ENCODE results near the gene CPSF4L. TPM values are rescaled to one million over a fixed set of nuclear protein-coding genes. Genes with fewer than 3 reads are reported as not detected.
"Not testable (repeated sequence)": the region's sequence is repeated elsewhere in the genome, so short reads cannot be mapped to it uniquely, and the experiment has no call there.

CPSF4L gene
- polyA plus RNA-seq (2011; rRNA removed) (not detected in 2 replicates), polyA minus RNA-seq (2011; rRNA and poly(A)+ RNA removed) (not detected in 2 replicates)

GRCh38 chr17:73261617-73261951 lies at the start of gene CPSF4L:
TSS of gene CPSF4L (minus strand) at chr17:73261880. CDS start at chr17:73261818, 62 bp downstream.
- Histone ChIP-seq H3K27me3 (ENCODE audit: control insufficient read depth, insufficient read depth, low read length) (no peaks in the 10 kb centered on the region), H3K27ac (ENCODE audit: low read depth, low read length) (no peak within 1 kb of the TSS), H3K9me3 (ENCODE audit: control insufficient read depth, insufficient read depth, low read length) (no peaks in the 10 kb centered on the region), H3K4me3 (ENCODE audit: low read depth, low read length) (no peak within 1 kb of the TSS)
- ChIA-PET CTCF (interaction anchor here (1.6 to 4.5 kb wide), 2 partner anchors 109 to 536 kb away, joined by 6 to 37 read pairs; no protein-coding TSS in a partner anchor), POLR2A (interaction anchor here (1.2 kb wide), 1 partner anchor 30 kb away, joined by 3 read pairs; no protein-coding TSS in a partner anchor)
- no peak for DNase-seq (ENCODE audit: low read depth, low spot score)
- no peak for TF ChIP-seq CTCF (IDR thresholded peaks at IDR 0.05; ENCODE audit: low read depth, low read length)

GRCh38 chr17:73311428-73311780 lies 49.7 kb upstream of the CPSF4L start:
- Histone ChIP-seq H3K27ac (ENCODE audit: low read depth, low read length) (peak overlapping the region; percentile 73), H3K4me3 (ENCODE audit: low read depth, low read length) (peak overlapping the region; percentile 93), H3K27me3 (ENCODE audit: control insufficient read depth, insufficient read depth, low read length) (no peaks in the 10 kb centered on the region), H3K9me3 (ENCODE audit: control insufficient read depth, insufficient read depth, low read length) (no peaks in the 10 kb centered on the region; the same call in 1 of the 2 replicates)
- no peak for DNase-seq (ENCODE audit: low read depth, low spot score)
- ChIA-PET CTCF (interaction anchor here (0.6 to 4.1 kb wide), 16 partner anchors 9 to 1008 kb away, joined by 3 to 29 read pairs (median 6); no protein-coding TSS in a partner anchor), POLR2A (interaction anchor here (0.7 to 2.1 kb wide), 8 partner anchors 8 to 79 kb away, joined by 3 to 13 read pairs (median 6); a partner anchor contains a TSS)
- TF ChIP-seq CTCF (IDR thresholded peaks at IDR 0.05; ENCODE audit: low read depth, low read length), result no peak

- Histone ChIP-seq H3K9me3 (ENCODE audit: control insufficient read depth, insufficient read depth, low read length) (no peaks in the 10 kb centered on the region; the same call in 1 of the 2 replicates), H3K27me3 (ENCODE audit: control insufficient read depth, insufficient read depth, low read length) (no peaks in the 10 kb centered on the region), H3K27ac (ENCODE audit: low read depth, low read length) (peak overlapping the region; percentile 90), H3K4me3 (ENCODE audit: low read depth, low read length) (peak overlapping the region; percentile 93)
- ChIA-PET POLR2A (interaction anchor here (0.6 to 2.1 kb wide), 12 partner anchors 12 to 61 kb away, joined by 3 to 13 read pairs (median 4); no protein-coding TSS in a partner anchor), CTCF (interaction anchor here (0.5 to 4.1 kb wide), 25 partner anchors 8 to 583 kb away, joined by 3 to 29 read pairs (median 5); no protein-coding TSS in a partner anchor)
- DNase-seq (ENCODE audit: low read depth, low spot score), result no peak
- no peak for TF ChIP-seq CTCF (IDR thresholded peaks at IDR 0.05; ENCODE audit: low read depth, low read length)
Observed at GRCh38 chr17:73309727-73310596, 48.3 kb upstream of the CPSF4L start.

GRCh38 chr17:73308959-73309358 lies 47.3 kb upstream of the CPSF4L start:
- H3K4me3 ChIP-seq (ENCODE audit: low read depth, low read length), result peak overlapping the region; percentile 93
- H3K9me3 ChIP-seq (ENCODE audit: control insufficient read depth, insufficient read depth, low read length); DNase-seq (ENCODE audit: low read depth, low spot score); H3K27me3 ChIP-seq (ENCODE audit: control insufficient read depth, insufficient read depth, low read length); POLR2A ChIA-PET; H3K27ac ChIP-seq (ENCODE audit: low read depth, low read length): not testable (repeated sequence)
- CTCF ChIA-PET, result interaction anchor here (0.6 to 4.1 kb wide), 5 partner anchors 13 to 61 kb away, joined by 3 to 29 read pairs (median 4); no protein-coding TSS in a partner anchor

GRCh38 chr17:73308017-73308823 lies 46.5 kb upstream of the CPSF4L start:
- CTCF ChIA-PET, result interaction anchor here (0.6 to 2.7 kb wide), 5 partner anchors 33 to 74 kb away, joined by 3 to 10 read pairs (median 4); no protein-coding TSS in a partner anchor
- Histone ChIP-seq H3K4me3 (ENCODE audit: low read depth, low read length) (peak overlapping the region; percentile 46), H3K27me3 (ENCODE audit: control insufficient read depth, insufficient read depth, low read length) (no peaks in the 10 kb centered on the region), H3K9me3 (ENCODE audit: control insufficient read depth, insufficient read depth, low read length) (no peaks in the 10 kb centered on the region; the same call in 1 of the 2 replicates), H3K27ac (ENCODE audit: low read depth, low read length) (peak overlapping the region; percentile 65)
- POLR2A ChIA-PET, result interaction anchor here (0.6 to 0.7 kb wide), 2 partner anchors 16 to 35 kb away, joined by 3 read pairs; no protein-coding TSS in a partner anchor
- DNase-seq (ENCODE audit: low read depth, low spot score), result no peak
- TF ChIP-seq CTCF (IDR thresholded peaks at IDR 0.05; ENCODE audit: low read depth, low read length), result no peak
